Peyer's patch (tissue), 4 donors: ENCODE results near the gene RASGRP4. TPM values are rescaled to one million over a fixed set of nuclear protein-coding genes. Genes with fewer than 3 reads are reported as not detected.

Experiments
- DNase-seq, 3 donors: peaks; one replicate each; pipeline ENCODE4 v3.0.0-alpha.2; 2017 to 2019
- H3K27ac ChIP-seq, 4 donors: fragments of 200-600 bp; sonication (generic); one replicate each; pipeline ENCODE4 v1.5.1; 2016 to 2019
- H3K27me3 ChIP-seq, 2 donors: fragments of 200-600 bp; sonication (generic); one replicate each; pipeline ENCODE4 v1.5.1; 2019
- H3K36me3 ChIP-seq, 3 donors: fragments of 200-600 bp; sonication (generic); one replicate each; pipeline ENCODE4 v1.5.1; 2016 to 2019
- H3K4me1 ChIP-seq, 4 donors: fragments of 200-600 bp; sonication (generic); one replicate each; pipeline ENCODE4 v1.5.1; 2016 to 2019
- H3K4me3 ChIP-seq, 4 donors: fragments of 200-600 bp; sonication (generic); 1 replicate in 3 of 4; 2 replicates in 1 of 4; pipeline ENCODE4 v1.5.1; 2016 to 2019; ENCODE audit warnings: mild to moderate bottlenecking in 1 of 4
- H3K9me3 ChIP-seq, 4 donors: fragments of 200-600 bp; sonication (generic); one replicate each; pipeline ENCODE4 v1.5.1; 2016 to 2019; ENCODE audit warnings: mild to moderate bottlenecking in 1 of 4
- POLR2A ChIP-seq, 2 donors: fragments of 450-650 bp; IDR thresholded peaks; one replicate each; pipeline ENCODE4 v1.5.1; 2017; ENCODE audit warnings: antibody characterized with exemption in 2 of 2, mild to moderate bottlenecking in 2 of 2, moderate library complexity in 2 of 2
- total RNA-seq, 4 donors: library from RNA; depleted of rRNA; stranded (reverse); fragments of >200 nt; gene quantifications; one replicate each; pipeline ENCODE4 v1.1.0, GENCODE V29; 2016
- TF ChIP-seq, protein P1 (sequence below), 6 experiments: fragments of 450-650 bp in 4 of 6; fragments of 200-600 bp in 2 of 6; sonication (generic) in 1 of 6; IDR thresholded peaks; one replicate each; pipeline ENCODE4 v1.5.1; 2017 to 2019; ENCODE audit warnings: antibody characterized with exemption in 6 of 6, mild to moderate bottlenecking in 3 of 6, moderate library complexity in 1 of 6

Gene RASGRP4
- total RNA-seq, 4 donors from 2014 or later: 0.70 to 9.1 (median 1.7) TPM

DNA sequence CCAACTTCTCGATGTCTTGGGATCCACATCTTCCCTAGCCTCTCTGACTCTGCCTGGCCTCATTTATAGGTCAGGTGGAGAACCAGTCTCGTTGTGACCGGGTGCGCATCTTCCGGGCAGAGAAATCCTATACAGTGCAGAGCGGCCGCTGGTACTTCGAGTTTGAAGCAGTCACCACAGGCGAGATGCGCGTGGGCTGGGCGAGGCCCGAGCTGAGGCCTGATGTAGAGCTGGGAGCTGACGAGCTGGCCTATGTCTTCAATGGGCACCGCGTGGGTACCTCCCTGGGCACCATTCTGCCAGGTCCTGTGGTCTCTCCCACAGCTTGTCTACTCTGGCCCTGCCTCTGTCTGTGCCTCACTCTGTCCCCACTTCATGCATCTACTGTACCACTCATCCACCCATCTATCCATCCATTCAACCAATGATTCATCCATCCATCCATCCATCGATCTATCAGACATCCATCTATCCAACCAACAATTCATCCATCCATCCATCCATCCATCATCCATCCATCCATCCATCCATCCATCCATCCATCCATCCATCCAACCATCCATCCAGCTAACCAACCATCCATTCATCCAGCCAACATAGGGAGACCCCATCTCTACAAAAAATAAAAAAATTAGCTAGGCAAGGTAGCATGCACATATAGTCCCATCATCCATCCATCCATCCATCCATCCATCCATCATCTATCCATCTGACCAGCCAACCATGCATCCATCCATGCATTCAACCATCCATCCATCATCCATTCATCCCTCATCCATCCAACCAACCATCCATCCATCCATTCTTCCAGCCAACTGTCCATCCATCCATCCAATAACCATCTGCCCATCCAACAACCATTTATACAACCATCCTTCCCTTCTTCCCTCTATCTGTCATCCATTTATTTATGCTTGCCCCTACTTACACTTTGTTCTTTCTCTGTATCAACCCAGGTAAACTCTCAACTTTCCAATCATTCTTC lies 41.8 kb upstream of the RASGRP4 start:
- DNase-seq: no peak

DNA sequence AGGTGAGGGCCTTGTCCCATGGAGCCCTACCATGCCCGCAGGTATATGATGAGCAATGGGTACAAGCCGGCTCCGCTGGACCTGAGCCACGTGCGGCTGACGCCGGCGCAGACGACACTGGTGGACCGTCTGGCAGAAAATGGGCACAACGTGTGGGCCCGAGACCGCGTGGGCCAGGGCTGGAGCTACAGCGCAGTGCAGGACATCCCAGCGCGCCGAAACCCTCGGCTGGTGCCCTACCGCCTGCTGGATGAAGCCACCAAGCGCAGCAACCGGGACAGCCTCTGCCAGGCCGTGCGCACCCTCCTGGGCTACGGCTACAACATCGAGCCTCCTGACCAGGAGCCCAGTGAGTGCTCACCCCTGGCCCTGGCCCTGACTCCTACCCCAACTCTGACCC lies 40.0 kb upstream of the RASGRP4 start:
- Histone ChIP-seq H3K27ac (no peak overlapping the region), H3K4me3 (no peak overlapping the region), H3K9me3 (no peaks in the 10 kb centered on the region), H3K4me1 (no peaks in the 10 kb centered on the region), H3K27me3 (no peaks in the 10 kb centered on the region), H3K36me3 (no peaks in the 10 kb centered on the region)
- TF ChIP-seq, protein P1, sequence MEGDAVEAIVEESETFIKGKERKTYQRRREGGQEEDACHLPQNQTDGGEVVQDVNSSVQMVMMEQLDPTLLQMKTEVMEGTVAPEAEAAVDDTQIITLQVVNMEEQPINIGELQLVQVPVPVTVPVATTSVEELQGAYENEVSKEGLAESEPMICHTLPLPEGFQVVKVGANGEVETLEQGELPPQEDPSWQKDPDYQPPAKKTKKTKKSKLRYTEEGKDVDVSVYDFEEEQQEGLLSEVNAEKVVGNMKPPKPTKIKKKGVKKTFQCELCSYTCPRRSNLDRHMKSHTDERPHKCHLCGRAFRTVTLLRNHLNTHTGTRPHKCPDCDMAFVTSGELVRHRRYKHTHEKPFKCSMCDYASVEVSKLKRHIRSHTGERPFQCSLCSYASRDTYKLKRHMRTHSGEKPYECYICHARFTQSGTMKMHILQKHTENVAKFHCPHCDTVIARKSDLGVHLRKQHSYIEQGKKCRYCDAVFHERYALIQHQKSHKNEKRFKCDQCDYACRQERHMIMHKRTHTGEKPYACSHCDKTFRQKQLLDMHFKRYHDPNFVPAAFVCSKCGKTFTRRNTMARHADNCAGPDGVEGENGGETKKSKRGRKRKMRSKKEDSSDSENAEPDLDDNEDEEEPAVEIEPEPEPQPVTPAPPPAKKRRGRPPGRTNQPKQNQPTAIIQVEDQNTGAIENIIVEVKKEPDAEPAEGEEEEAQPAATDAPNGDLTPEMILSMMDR (IDR thresholded peaks at IDR 0.05): no peak
- no peak for TF ChIP-seq POLR2A (IDR thresholded peaks at IDR 0.05)
- DNase-seq: no peak

More for the DNA sequence above, 41.8 kb upstream of the RASGRP4 start:
- Histone ChIP-seq H3K27ac (no peak overlapping the region), H3K27me3 (no peaks in the 10 kb centered on the region), H3K4me3 (no peak overlapping the region), H3K9me3 (no peaks in the 10 kb centered on the region), H3K4me1 (no peaks in the 10 kb centered on the region), H3K36me3 (no peaks in the 10 kb centered on the region)
- no peak for TF ChIP-seq POLR2A (IDR thresholded peaks at IDR 0.05)
- TF ChIP-seq, protein P1 (IDR thresholded peaks at IDR 0.05): no peak

DNA sequence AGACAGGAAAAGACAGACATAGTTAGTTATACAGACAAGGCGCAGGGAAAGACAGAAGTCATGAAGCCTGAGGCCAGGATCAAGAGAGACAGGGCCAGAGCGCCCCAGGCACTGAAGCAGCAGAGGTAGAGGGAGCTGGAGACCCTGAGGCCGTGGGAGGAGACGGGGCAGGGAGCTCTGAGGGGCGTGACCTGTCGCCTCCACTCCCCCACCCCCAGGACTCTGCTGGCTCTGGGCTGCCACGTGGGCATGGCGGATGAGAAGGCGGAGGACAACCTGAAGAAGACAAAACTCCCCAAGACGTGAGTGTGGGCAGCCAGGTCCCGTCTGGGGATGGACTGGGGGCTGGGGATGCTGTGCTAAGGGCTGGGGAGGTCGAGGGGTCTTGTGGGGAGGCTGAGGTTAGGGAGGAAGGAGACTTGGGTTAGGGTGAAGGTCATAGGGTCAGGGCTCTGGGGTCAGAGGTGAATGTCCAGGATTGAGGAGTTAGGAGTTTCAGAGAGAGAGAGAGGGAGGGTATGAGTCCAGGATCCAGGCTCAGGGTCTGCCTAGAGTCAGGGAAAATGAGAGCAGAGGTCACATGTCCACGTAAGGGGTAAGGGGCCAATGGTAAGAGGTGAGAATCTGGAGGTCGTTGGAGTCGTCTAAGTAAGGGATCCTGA lies 38.5 kb upstream of the RASGRP4 start:
- Histone ChIP-seq H3K9me3 (no peaks in the 10 kb centered on the region), H3K4me3 (no peak overlapping the region), H3K4me1 (no peaks in the 10 kb centered on the region), H3K27me3 (no peaks in the 10 kb centered on the region), H3K36me3 (no peaks in the 10 kb centered on the region), H3K27ac (no peak overlapping the region)
- TF ChIP-seq, protein P1 (IDR thresholded peaks at IDR 0.05): no peak
- no peak for TF ChIP-seq POLR2A (IDR thresholded peaks at IDR 0.05)
- DNase-seq: no peak

DNA sequence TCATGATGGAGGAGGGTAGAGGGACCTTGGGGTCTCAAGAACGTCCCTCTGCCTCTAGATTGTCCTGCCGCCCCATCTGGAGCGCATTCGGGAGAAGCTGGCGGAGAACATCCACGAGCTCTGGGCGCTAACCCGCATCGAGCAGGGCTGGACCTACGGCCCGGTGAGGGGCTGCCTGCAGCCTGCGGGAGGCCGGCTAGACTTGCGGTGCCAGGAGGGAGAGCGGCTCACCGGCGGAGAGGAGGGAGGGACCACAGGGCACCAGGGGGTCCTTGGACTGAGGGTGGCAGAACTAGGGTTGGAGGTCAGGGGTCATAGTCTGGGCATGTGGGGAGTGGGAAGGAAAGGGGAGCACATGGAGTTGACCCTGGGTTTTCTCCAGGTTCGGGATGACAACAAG lies 37.3 kb upstream of the RASGRP4 start:
- Histone ChIP-seq H3K36me3 (no peaks in the 10 kb centered on the region), H3K4me3 (no peak overlapping the region)
- DNase-seq: no peak

DNA sequence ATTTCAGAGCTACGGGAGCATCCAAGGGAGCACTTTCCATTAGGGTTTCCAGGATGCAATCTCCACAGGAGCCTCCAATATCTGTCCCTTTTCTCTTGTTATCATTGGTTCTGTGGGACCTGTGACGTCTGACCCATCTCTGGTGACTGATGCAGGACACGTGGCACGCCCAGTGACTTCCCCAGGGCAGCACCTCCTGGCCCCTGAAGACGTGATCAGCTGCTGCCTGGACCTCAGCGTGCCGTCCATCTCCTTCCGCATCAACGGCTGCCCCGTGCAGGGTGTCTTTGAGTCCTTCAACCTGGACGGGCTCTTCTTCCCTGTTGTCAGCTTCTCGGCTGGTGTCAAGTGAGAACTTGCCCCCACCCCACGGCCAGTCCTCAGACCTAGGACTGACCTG lies 33.0 kb upstream of the RASGRP4 start:
- Histone ChIP-seq H3K9me3 (no peaks in the 10 kb centered on the region), H3K27me3 (no peaks in the 10 kb centered on the region), H3K4me1 (no peaks in the 10 kb centered on the region), H3K27ac (no peak overlapping the region), H3K4me3 (no peak overlapping the region), H3K36me3 (no peaks in the 10 kb centered on the region)
- no peak for TF ChIP-seq POLR2A (IDR thresholded peaks at IDR 0.05)
- TF ChIP-seq, protein P1 (IDR thresholded peaks at IDR 0.05): no peak
- DNase-seq: no peak

More for the DNA sequence above, 37.3 kb upstream of the RASGRP4 start:
- no peaks in the 10 kb centered on the region for H3K9me3 ChIP-seq
- TF ChIP-seq, protein P1 (IDR thresholded peaks at IDR 0.05): no peak
- TF ChIP-seq POLR2A (IDR thresholded peaks at IDR 0.05): no peak
- no peaks in the 10 kb centered on the region for H3K4me1 ChIP-seq
- no peak overlapping the region for H3K27ac ChIP-seq
- H3K27me3 ChIP-seq: no peaks in the 10 kb centered on the region
